H1 (cell line): ENCODE results near the gene SKP2. TPM values are rescaled to one million over a fixed set of nuclear protein-coding genes. Genes with fewer than 3 reads are reported as not detected.

ENCODE experiments used
- CTCF ChIA-PET: fragments of 300-600 bp; sonication (Branson Sonifier 250); formaldehyde crosslinking; loops from one replicate; lab custom pipeline; 2021; ENCODE audit not compliant: partially characterized antibody; lab: Charles Lee
- POLR2A ChIA-PET: fragments of 300-600 bp; sonication (Branson Sonifier 250); formaldehyde crosslinking; loops from one replicate; lab custom pipeline; 2021; ENCODE audit warnings: inconsistent platforms; ENCODE audit not compliant: partially characterized antibody; lab: Charles Lee
- DNase-seq, 2 experiments: peaks; one replicate each; pipeline versions ENCODE4 v3.0.0 to v3.0.0-alpha.2; 2010 to 2022; ENCODE audit warnings: low spot score in 2 of 2, low read depth in 1 of 2, mixed read lengths in 1 of 2
- FAIRE-seq: peaks from 2 replicates; lab custom pipeline; 2011; peaks lifted over from hg19 to GRCh38; lab: Jason Lieb, UNC
- H2AFZ ChIP-seq: 2 replicates; pipeline ENCODE4 v1.8.1; 2012; ENCODE audit warnings: low read length, inconsistent platforms
- H2AK5ac ChIP-seq: 2 replicates; pipeline ENCODE4 v1.6.1; 2013; ENCODE audit warnings: low read depth, low read length
- H2BK120ac ChIP-seq: replicated peaks from 2 replicates; pipeline ENCODE3; 2013; ENCODE audit warnings: low read depth, low read length, inconsistent platforms
- H2BK12ac ChIP-seq: 2 replicates; pipeline ENCODE4 v1.6.1; 2013; ENCODE audit warnings: low read depth, low read length
- H2BK15ac ChIP-seq: 2 replicates; pipeline ENCODE4 v1.6.1; 2013; ENCODE audit warnings: low read length
- H2BK20ac ChIP-seq: 2 replicates; pipeline ENCODE4 v1.6.1; 2013; ENCODE audit warnings: low read length
- H2BK5ac ChIP-seq: 2 replicates; pipeline ENCODE4 v1.6.1; 2013; ENCODE audit warnings: low read depth, low read length
- H3K14ac ChIP-seq: 2 replicates; pipeline ENCODE4 v1.6.1; 2013; ENCODE audit warnings: inconsistent platforms; ENCODE audit not compliant: insufficient read length
- H3K18ac ChIP-seq: 2 replicates; pipeline ENCODE4 v1.6.1; 2013; ENCODE audit warnings: low read length; ENCODE audit errors: extremely low read depth
- H3K23ac ChIP-seq: 2 replicates; pipeline ENCODE4 v1.6.1; 2013; ENCODE audit warnings: inconsistent platforms; ENCODE audit not compliant: insufficient read length
- H3K23me2 ChIP-seq: 2 replicates; pipeline ENCODE4 v1.6.1; 2013; ENCODE audit warnings: low read depth, low read length
- H3K27ac ChIP-seq: 2 replicates; pipeline ENCODE4 v1.6.1; 2011; ENCODE audit warnings: low read depth, low read length, inconsistent platforms
- H3K27me3 ChIP-seq, 4 experiments: replicated peaks in 1 of 4; 1 replicate in 1 of 4; 2 replicates in 3 of 4; pipeline versions ENCODE4 v1.6.1 to v1.8.1; 2011 to 2013; ENCODE audit warnings: low read length in 3 of 4, mild to moderate bottlenecking in 3 of 4, inconsistent platforms in 2 of 4, mixed read lengths in 2 of 4, moderate library complexity in 1 of 4; ENCODE audit not compliant: control insufficient read depth in 3 of 4, insufficient read depth in 3 of 4; ENCODE audit errors: extremely low read depth in 1 of 4
- H3K36me3 ChIP-seq, 4 experiments: 2 replicates each; pipeline versions ENCODE4 v1.6.1 to v1.8.1; 2011 to 2013; ENCODE audit warnings: mild to moderate bottlenecking in 4 of 4, low read length in 3 of 4, moderate library complexity in 2 of 4, control low read depth in 1 of 4, inconsistent platforms in 1 of 4; ENCODE audit not compliant: insufficient read depth in 4 of 4, control insufficient read depth in 2 of 4
- H3K4ac ChIP-seq: replicated peaks from 2 replicates; pipeline ENCODE3; 2013; ENCODE audit warnings: low read length, low read depth, mixed read lengths, inconsistent platforms; ENCODE audit not compliant: insufficient read length
- H3K4me1 ChIP-seq, 4 experiments: replicated peaks in 1 of 4; 1 replicate in 1 of 4; 2 replicates in 3 of 4; pipeline versions ENCODE4 v1.6.1 to v1.8.1; 2011 to 2013; ENCODE audit warnings: low read length in 3 of 4, inconsistent platforms in 2 of 4, mixed read lengths in 1 of 4; ENCODE audit not compliant: insufficient read depth in 4 of 4, control insufficient read depth in 3 of 4
- H3K4me2 ChIP-seq, 2 experiments: 2 replicates each; pipeline versions ENCODE4 v1.6.1 to v1.8.1; 2011 to 2013; ENCODE audit warnings: low read depth in 2 of 2, low read length in 2 of 2, control low read depth in 1 of 2, inconsistent platforms in 1 of 2, mild to moderate bottlenecking in 1 of 2; ENCODE audit not compliant: insufficient read depth in 1 of 2
- H3K4me3 ChIP-seq, 4 experiments: fragments of 200-600, 300-600 bp in 1 of 4; sonication (generic), shearing (Covaris generic), sonication (Bioruptor Twin) in 1 of 4; 2 replicates each; pipeline versions ENCODE4 v1.5.1 to v1.8.1; 2011 to 2016; ENCODE audit warnings: low read length in 4 of 4, low read depth in 3 of 4, control low read depth in 2 of 4, inconsistent platforms in 2 of 4, mild to moderate bottlenecking in 2 of 4, mixed read lengths in 1 of 4, moderate library complexity in 1 of 4; ENCODE audit not compliant: insufficient read depth in 2 of 4; ENCODE audit errors: extremely low read depth in 1 of 4
- H3K56ac ChIP-seq: replicated peaks from 2 replicates; pipeline ENCODE3; 2013; ENCODE audit warnings: low read depth, mild to moderate bottlenecking, mixed read lengths, low read length, inconsistent platforms; ENCODE audit not compliant: insufficient read length
- H3K79me1 ChIP-seq: 2 replicates; pipeline ENCODE4 v1.6.1; 2013; ENCODE audit warnings: low read depth, low read length, control low read depth
- H3K79me2 ChIP-seq, 2 experiments: 2 replicates each; pipeline versions ENCODE4 v1.6.1 to v1.8.1; 2012 to 2013; ENCODE audit warnings: low read length in 2 of 2, mild to moderate bottlenecking in 2 of 2, inconsistent platforms in 1 of 2; ENCODE audit not compliant: insufficient read depth in 2 of 2, control insufficient read depth in 1 of 2
- H3K9ac ChIP-seq, 4 experiments: replicated peaks in 1 of 4; 1 replicate in 1 of 4; 2 replicates in 3 of 4; pipeline versions ENCODE4 v1.6.1 to v1.8.1; 2011 to 2013; ENCODE audit warnings: low read depth in 3 of 4, low read length in 3 of 4, control low read depth in 2 of 4, mild to moderate bottlenecking in 2 of 4, moderate library complexity in 2 of 4, inconsistent platforms in 1 of 4; ENCODE audit errors: extremely low read depth in 1 of 4
- H3K9me3 ChIP-seq, 2 experiments: 2 replicates each; pipeline versions ENCODE4 v1.6.1 to v1.8.1; 2012 to 2013; ENCODE audit warnings: mild to moderate bottlenecking in 2 of 2, moderate library complexity in 2 of 2, control low read depth in 1 of 2, inconsistent platforms in 1 of 2, low read depth in 1 of 2, low read length in 1 of 2, mixed read lengths in 1 of 2; ENCODE audit not compliant: insufficient read depth in 2 of 2
- H4K20me1 ChIP-seq, 2 experiments: replicated peaks in 1 of 2; 2 replicates each; pipeline versions ENCODE3 to v1.8.1; 2011 to 2013; ENCODE audit warnings: inconsistent platforms in 2 of 2, low read length in 2 of 2, mild to moderate bottlenecking in 1 of 2; ENCODE audit not compliant: insufficient read depth in 2 of 2, control insufficient read depth in 1 of 2
- H4K5ac ChIP-seq: 2 replicates; pipeline ENCODE4 v1.6.1; 2013; ENCODE audit warnings: low read length, low read depth, mixed read lengths, inconsistent platforms; ENCODE audit not compliant: insufficient read length
- H4K8ac ChIP-seq: 2 replicates; pipeline ENCODE4 v1.8.0; 2013; ENCODE audit warnings: mild to moderate bottlenecking, moderate library complexity, low read length, inconsistent platforms; ENCODE audit not compliant: insufficient read depth; ENCODE audit errors: extremely low read depth
- H4K91ac ChIP-seq: replicated peaks from 2 replicates; pipeline ENCODE3; 2013; ENCODE audit warnings: low read length, mixed read lengths, inconsistent platforms; ENCODE audit not compliant: insufficient read length
- CBX5 ChIP-seq: fragments of 300-800, 300-1000 bp; sonication (generic); IDR thresholded peaks from 2 replicates; pipeline ENCODE4 v1.7.1; 2016; ENCODE audit warnings: antibody characterized with exemption, low read length, low read depth
- WGBS, 2 experiments: shearing (Covaris generic) in 1 of 2; methylation state at CpG; one replicate each; pipeline versions ENCODE4 v1.1.6 to v1.1.7; 2013 to 2015; ENCODE audit warnings: low lambda C conversion rate in 2 of 2, mixed read lengths in 2 of 2, inconsistent platforms in 1 of 2, low coverage in 1 of 2, missing lambda C conversion rate in 1 of 2; ENCODE audit not compliant: insufficient replicate concordance in 2 of 2, insufficient coverage in 1 of 2, insufficient read length in 1 of 2; ENCODE audit errors: extremely low coverage in 1 of 2, missing lambda C conversion rate in 1 of 2; 5-methylcytosine and 5-hydroxymethylcytosine counted together
- polyA plus RNA-seq, 7 experiments: library from polyadenylated mRNA; depleted of rRNA in 3 of 7; stranded (reverse) in 5 of 7; unstranded in 2 of 7; fragments of >200 nt in 5 of 7; fragments of 200-250 nt in 2 of 7; gene quantifications; 1 replicate in 5 of 7; 2 replicates in 1 of 7; 4 replicates in 1 of 7; pipeline versions ENCODE4 v1.2.1 to v1.2.3, GENCODE V29; 2011 to 2013; ENCODE audit warnings: missing spikeins in 2 of 7, mixed read lengths in 2 of 7
- total RNA-seq: library from RNA; stranded (reverse); fragmentation: NEBNext Ultra II Directional; extraction: Animal tissue kit (Norgen Biotek cat#: 25700); gene quantifications from 2 replicates; pipeline ENCODE4 v1.2.1, GENCODE V29; 2021

The SKP2 gene
- total and polyA plus RNA-seq, 2 of the 8 experiments (the other 6 are each of a cell fraction or from before 2014, with no cell fraction given): 49.9 to 104 TPM

- peaks cover 0 to 5% (median 2%) of the 10 kb centered on the region in 4 experiments; a peak in 3 of 7 replicates for H3K4me1 ChIP-seq
- no peak overlapping the region for H3K4ac ChIP-seq
- H3K14ac ChIP-seq: no peak overlapping the region
- no peak overlapping the region for H3K4me3 ChIP-seq
- H3K27me3 ChIP-seq: no peaks in the 10 kb centered on the region
- no peak overlapping the region for H2BK15ac ChIP-seq
- H3K79me2 ChIP-seq: peaks cover 0 to 45% of the 10 kb centered on the region in 2 experiments; a peak in 3 of 4 replicates
- no peak overlapping the region for H4K5ac ChIP-seq
- no peak overlapping the region for H4K8ac ChIP-seq
- FAIRE-seq (no peak), DNase-seq (no peak)
- no peak overlapping the region for H3K4me2 ChIP-seq
- no peak overlapping the region for H2BK20ac ChIP-seq
- no peak overlapping the region for H4K91ac ChIP-seq
- no peaks in the 10 kb centered on the region; the same call in 1 of the 2 replicates for H3K79me1 ChIP-seq
- no peak overlapping the region for H2AK5ac ChIP-seq
- no peak overlapping the region for H3K9ac ChIP-seq
- no peak overlapping the region; the same call in 1 of the 2 replicates for H3K27ac ChIP-seq
- no peaks in the 10 kb centered on the region for H3K9me3 ChIP-seq
- peaks cover 2 to 59% (median 30%) of the 10 kb centered on the region in 4 experiments; a peak in 7 of 8 replicates for H3K36me3 ChIP-seq
- H4K20me1 ChIP-seq: peaks cover 0 to 1% of the 10 kb centered on the region in 2 experiments
- H3K56ac ChIP-seq: no peak overlapping the region
- H3K18ac ChIP-seq: no peak overlapping the region
- TF ChIP-seq CBX5: no peak
- H2BK12ac ChIP-seq: no peak overlapping the region
- H2BK5ac ChIP-seq: no peak overlapping the region
- H2BK120ac ChIP-seq: no peak overlapping the region
- no peak overlapping the region for H2AFZ ChIP-seq
- no peak overlapping the region for H3K23ac ChIP-seq
- CTCF ChIA-PET: interaction anchor here (1.4 to 1.6 kb wide), 2 partner anchors 9 to 88 kb away, joined by 4 to 5 read pairs; no protein-coding TSS in a partner anchor
- POLR2A ChIA-PET: interaction anchor here (1.1 to 1.2 kb wide), 2 partner anchors 46 to 83 kb away, joined by 3 to 4 read pairs; no protein-coding TSS in a partner anchor
- H3K23me2 ChIP-seq: peaks cover 4% of the 10 kb centered on the region; the same call in 1 of the 2 replicates
- WGBS, 2 experiments: 96% methylated on average over 1 of the region's 1 CpG; no CpG with 5 or more reads in 1 of the 2 experiments
Measured at GRCh38 chr5:36156619-36157018, 4.7 kb downstream of the SKP2 start.
